ENCODE results near the gene MTHFD1L.
"Not testable (repeated sequence)": the region's sequence is repeated elsewhere in the genome, so short reads cannot be mapped to it uniquely, and the experiment has no call there.

Gene MTHFD1L

DNA sequence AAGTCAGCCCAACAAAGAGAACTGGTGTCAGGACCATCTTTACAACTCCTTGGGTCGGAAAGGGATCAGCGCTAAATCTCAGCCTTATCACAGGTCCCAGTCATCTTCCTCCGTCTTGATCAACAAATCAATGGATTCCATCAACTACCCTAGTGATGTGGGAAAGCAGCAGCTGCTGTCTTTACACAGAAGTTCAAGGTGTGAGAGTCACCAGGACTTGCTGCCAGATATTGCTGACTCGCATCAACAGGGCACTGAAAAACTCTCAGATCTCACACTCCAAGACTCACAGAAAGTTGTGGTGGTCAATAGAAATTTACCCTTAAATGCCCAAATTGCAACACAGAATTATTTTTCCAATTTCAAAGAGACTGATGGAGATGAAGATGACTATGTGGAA, 25.3 kb upstream of the MTHFD1L start:
- H3K27ac ChIP-seq, result peak overlapping the region; percentile 20; the same call in 1 of the 2 replicates
- TF ChIP-seq, protein P1, sequence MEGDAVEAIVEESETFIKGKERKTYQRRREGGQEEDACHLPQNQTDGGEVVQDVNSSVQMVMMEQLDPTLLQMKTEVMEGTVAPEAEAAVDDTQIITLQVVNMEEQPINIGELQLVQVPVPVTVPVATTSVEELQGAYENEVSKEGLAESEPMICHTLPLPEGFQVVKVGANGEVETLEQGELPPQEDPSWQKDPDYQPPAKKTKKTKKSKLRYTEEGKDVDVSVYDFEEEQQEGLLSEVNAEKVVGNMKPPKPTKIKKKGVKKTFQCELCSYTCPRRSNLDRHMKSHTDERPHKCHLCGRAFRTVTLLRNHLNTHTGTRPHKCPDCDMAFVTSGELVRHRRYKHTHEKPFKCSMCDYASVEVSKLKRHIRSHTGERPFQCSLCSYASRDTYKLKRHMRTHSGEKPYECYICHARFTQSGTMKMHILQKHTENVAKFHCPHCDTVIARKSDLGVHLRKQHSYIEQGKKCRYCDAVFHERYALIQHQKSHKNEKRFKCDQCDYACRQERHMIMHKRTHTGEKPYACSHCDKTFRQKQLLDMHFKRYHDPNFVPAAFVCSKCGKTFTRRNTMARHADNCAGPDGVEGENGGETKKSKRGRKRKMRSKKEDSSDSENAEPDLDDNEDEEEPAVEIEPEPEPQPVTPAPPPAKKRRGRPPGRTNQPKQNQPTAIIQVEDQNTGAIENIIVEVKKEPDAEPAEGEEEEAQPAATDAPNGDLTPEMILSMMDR (conservative IDR thresholded peaks at IDR 0.05), result no peak

DNA sequence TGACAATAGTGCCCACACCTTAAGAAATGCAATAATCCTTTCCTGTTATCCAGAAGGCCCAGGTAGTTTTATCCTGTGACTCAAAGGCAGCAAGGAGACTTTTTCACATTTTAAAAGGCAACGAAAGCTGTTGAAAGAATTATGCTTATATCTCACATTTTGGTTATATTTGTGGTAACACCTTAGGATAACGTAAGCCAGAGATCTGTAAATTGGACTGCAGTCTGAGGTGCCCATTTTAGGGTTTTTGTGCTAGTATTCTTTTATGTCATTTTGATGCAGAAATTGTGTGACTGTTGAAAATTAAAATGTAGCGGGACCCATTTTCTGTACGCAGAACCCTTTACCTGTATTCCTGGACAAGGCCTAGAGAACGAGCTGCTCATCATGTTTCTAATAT, 24.3 kb upstream of the MTHFD1L start:
- TF ChIP-seq, protein P1 (conservative IDR thresholded peaks at IDR 0.05), result no peak
- no peak overlapping the region for H3K27ac ChIP-seq

DNA sequence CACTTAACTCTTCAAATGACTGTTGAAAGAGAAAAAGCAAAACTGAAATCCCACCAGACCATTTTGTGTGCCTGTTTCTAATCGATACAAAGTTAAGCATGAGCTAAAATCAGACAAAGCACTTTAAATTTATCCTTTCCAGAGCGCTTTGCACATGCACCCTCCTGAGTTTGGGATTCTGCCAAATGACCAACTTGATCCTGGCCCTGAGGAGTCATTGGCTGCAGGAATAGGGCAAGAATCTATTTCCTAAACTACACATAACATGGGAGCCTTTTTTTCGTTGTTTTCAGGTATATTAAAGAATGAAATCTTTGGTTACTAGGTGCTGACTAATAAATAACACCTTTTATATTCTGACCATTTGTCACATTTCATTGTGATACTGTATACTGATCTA, 23.8 kb upstream of the MTHFD1L start:
- TF ChIP-seq, protein P1 (conservative IDR thresholded peaks at IDR 0.05), result no peak
- H3K27ac ChIP-seq, result no peak overlapping the region

DNA sequence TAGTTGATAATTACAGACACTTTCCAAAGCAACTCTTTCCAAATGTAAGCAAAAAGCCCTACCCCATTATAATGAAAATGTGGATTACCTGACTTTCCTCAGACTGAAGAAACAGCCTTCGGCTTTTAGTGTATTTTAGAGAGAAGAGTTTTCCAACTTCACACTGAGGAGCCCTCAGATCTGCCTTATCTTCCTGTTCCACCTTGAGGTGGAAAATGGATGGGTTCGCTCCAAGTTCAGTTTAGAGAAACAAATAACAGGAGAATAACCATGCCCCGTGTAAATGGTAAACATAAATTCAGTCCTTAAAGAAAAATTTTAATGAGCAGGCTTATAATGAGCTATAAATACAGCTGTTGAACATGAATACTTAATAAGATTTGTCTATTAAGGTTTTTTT, 21.1 kb upstream of the MTHFD1L start:
- TF ChIP-seq, protein P1 (conservative IDR thresholded peaks at IDR 0.05), result no peak
- no peak overlapping the region for H3K27ac ChIP-seq

DNA sequence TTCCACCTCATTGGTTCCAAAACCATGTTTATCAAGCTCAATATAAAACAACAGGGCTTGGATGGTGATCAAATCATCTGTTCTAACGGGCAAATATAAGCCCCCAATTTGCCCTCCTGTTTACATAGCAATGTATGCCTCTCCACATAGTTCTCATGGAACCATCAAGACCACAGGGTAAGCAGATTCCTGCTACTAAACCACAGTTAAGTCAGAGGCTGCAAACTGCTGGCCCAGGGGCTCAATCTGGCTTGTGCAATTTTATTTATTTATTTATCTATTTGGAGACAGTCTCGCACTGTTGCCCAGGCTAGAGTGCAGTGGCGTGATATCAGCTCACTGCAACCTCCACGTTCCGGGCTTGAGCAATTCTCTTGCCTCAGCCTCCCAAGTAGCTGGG, 18.9 kb upstream of the MTHFD1L start:
- TF ChIP-seq, protein P1 (conservative IDR thresholded peaks at IDR 0.05), result no peak
- H3K27ac ChIP-seq, result no peak overlapping the region

DNA sequence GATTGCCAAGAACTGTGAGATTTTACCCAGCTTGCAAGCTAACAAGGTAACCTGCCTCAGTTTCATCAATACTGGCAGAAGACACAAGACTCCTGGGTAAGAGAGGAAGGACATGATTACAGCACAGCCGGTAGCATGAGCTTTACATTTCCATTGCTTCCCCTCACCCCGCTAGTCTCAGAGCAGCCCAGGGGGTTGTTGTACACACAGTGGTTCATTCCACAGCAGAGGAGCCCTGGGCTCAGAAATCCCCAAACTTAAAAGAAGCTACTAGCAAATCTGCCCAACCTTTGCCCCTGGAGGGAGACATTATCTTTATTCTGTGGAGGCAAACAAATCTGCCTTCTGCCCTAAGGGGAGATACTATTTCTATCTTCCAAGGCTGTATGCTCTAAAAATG, 17.1 kb upstream of the MTHFD1L start:
- H3K27ac ChIP-seq, result no peak overlapping the region
- TF ChIP-seq, protein P1 (conservative IDR thresholded peaks at IDR 0.05), result no peak

DNA sequence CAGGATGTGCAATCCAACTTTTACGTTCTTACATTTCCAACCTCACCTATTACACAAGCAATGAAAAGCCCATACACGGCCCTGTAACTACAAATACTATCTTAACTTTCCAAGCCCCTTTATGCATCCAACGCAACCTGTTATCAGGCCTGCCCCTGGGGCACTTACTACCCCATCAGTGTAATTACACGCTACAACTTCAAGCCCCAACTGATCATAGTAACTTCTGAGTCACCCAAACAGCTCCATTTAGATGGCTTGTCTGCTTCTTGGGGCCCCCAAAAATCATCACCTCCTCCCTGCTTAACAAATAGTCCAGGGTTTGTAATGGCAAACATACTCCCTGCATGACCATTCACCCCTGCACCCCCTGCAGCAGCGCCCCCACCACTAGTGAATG, 11.1 kb upstream of the MTHFD1L start:
- not testable (repeated sequence) for H3K27ac ChIP-seq

DNA sequence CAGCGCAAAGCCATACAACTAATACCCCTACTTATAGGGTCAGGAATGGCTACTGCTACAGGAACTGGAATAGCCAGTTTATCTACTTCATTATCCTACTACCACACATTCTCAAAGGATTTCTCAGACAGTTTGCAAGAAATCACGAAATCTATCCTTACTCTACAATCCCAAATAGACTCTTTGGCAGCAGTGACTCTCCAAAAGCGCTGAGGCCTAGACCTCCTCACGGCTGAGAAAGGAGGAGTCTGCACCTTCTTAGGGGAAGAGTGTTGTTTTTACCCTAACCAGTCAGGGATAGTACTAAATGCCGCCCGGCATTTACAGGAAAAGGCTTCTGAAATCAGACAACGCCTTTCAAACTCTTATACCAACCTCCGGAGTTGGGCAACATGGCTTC, 10.3 kb upstream of the MTHFD1L start:
- H3K27ac ChIP-seq, result not testable (repeated sequence)
